ENCODE measurements around the gene DNAJC16.
A peak's percentile ranks its signal among the peaks of the same experiment; 100 is the strongest.
"Not testable (repeated sequence)": the region's sequence is repeated elsewhere in the genome, so short reads cannot be mapped to it uniquely, and the experiment has no call there.

Gene DNAJC16

GRCh38 chr1:15526490-15527339 lies at the start of gene DNAJC16:
TSS of gene DNAJC16 (plus strand) at chr1:15526848. CDS start at chr1:15529106, 2,258 bp downstream.
- no peak for TF ChIP-seq JUND (IDR thresholded peaks at IDR 0.05; ENCODE audit: low read depth)
- DNase-seq (ENCODE audit: low read depth in 1 of 2, low spot score in 1 of 2) = peak; percentile 68 to 99

GRCh38 chr1:15476927-15477326 lies 49.7 kb upstream of the DNAJC16 start:
- no peak for TF ChIP-seq JUND (IDR thresholded peaks at IDR 0.05; ENCODE audit: low read depth)

More at GRCh38 chr1:15526490-15527339, at the start of gene DNAJC16:
- in situ Hi-C loops (cut with HindIII; ENCODE audit: low pct_unique_long_range_greater_than_20kb, low sequenced_read_pairs) = no loop called here

GRCh38 chr1:15477646-15478212 lies 48.9 kb upstream of the DNAJC16 start:
- no peak for DNase-seq (ENCODE audit: low read depth in 1 of 2, low spot score in 1 of 2)
- in situ Hi-C loops (cut with HindIII; ENCODE audit: low pct_unique_long_range_greater_than_20kb, low sequenced_read_pairs) = no loop called here
- no peak for TF ChIP-seq JUND (IDR thresholded peaks at IDR 0.05; ENCODE audit: low read depth)

More at GRCh38 chr1:15476927-15477326, 49.7 kb upstream of the DNAJC16 start:
- DNase-seq (ENCODE audit: low read depth in 1 of 2, low spot score in 1 of 2) = peak in 1 of 2 experiments; percentile 20
- in situ Hi-C loops (cut with HindIII; ENCODE audit: low pct_unique_long_range_greater_than_20kb, low sequenced_read_pairs) = no loop called here

GRCh38 chr1:15479654-15480347 lies 46.8 kb upstream of the DNAJC16 start:
- DNase-seq (ENCODE audit: low read depth in 1 of 2, low spot score in 1 of 2) = no peak
- TF ChIP-seq JUND (IDR thresholded peaks at IDR 0.05; ENCODE audit: low read depth) = no peak
- in situ Hi-C loops (cut with HindIII; ENCODE audit: low pct_unique_long_range_greater_than_20kb, low sequenced_read_pairs) = no loop called here

GRCh38 chr1:15482455-15482854 lies 44.2 kb upstream of the DNAJC16 start:
- DNase-seq (ENCODE audit: low read depth in 1 of 2, low spot score in 1 of 2); in situ Hi-C loops (cut with HindIII; ENCODE audit: low pct_unique_long_range_greater_than_20kb, low sequenced_read_pairs): not testable (repeated sequence)

- in situ Hi-C loops (cut with HindIII; ENCODE audit: low pct_unique_long_range_greater_than_20kb, low sequenced_read_pairs); DNase-seq (ENCODE audit: low read depth in 1 of 2, low spot score in 1 of 2): not testable (repeated sequence)
These were observed 43.6 kb upstream of the DNAJC16 start for GRCh38 chr1:15482983-15483543.

GRCh38 chr1:15483971-15484370 lies 42.7 kb upstream of the DNAJC16 start:
- TF ChIP-seq JUND (IDR thresholded peaks at IDR 0.05; ENCODE audit: low read depth) = no peak
- no peak for DNase-seq (ENCODE audit: low read depth in 1 of 2, low spot score in 1 of 2)
- in situ Hi-C loops (cut with HindIII; ENCODE audit: low pct_unique_long_range_greater_than_20kb, low sequenced_read_pairs) = no loop called here

- in situ Hi-C loops (cut with HindIII; ENCODE audit: low pct_unique_long_range_greater_than_20kb, low sequenced_read_pairs) = not testable (repeated sequence)
These were observed 42.2 kb upstream of the DNAJC16 start for GRCh38 chr1:15484443-15484842.

GRCh38 chr1:15485636-15486035 lies 41.0 kb upstream of the DNAJC16 start:
- no peak for TF ChIP-seq JUND (IDR thresholded peaks at IDR 0.05; ENCODE audit: low read depth)
- no peak for DNase-seq (ENCODE audit: low read depth in 1 of 2, low spot score in 1 of 2)
- in situ Hi-C loops (cut with HindIII; ENCODE audit: low pct_unique_long_range_greater_than_20kb, low sequenced_read_pairs) = no loop called here

More at GRCh38 chr1:15484443-15484842, 42.2 kb upstream of the DNAJC16 start:
- not testable (repeated sequence) for DNase-seq (ENCODE audit: low read depth in 1 of 2, low spot score in 1 of 2)

- DNase-seq (ENCODE audit: low read depth in 1 of 2, low spot score in 1 of 2); in situ Hi-C loops (cut with HindIII; ENCODE audit: low pct_unique_long_range_greater_than_20kb, low sequenced_read_pairs): not testable (repeated sequence)
These were observed 39.6 kb upstream of the DNAJC16 start for GRCh38 chr1:15486844-15487610.

- no peak for DNase-seq (ENCODE audit: low read depth in 1 of 2, low spot score in 1 of 2)
- no peak for TF ChIP-seq JUND (IDR thresholded peaks at IDR 0.05; ENCODE audit: low read depth)
- in situ Hi-C loops (cut with HindIII; ENCODE audit: low pct_unique_long_range_greater_than_20kb, low sequenced_read_pairs) = no loop called here
These were observed 38.3 kb upstream of the DNAJC16 start for GRCh38 chr1:15488371-15488770.

All from T47D (cell line).